Naive thymus-derived CD8-positive, alpha-beta T cell (primary cell): ENCODE measurements around the gene OR10P1. TPM values are rescaled to one million over a fixed set of nuclear protein-coding genes. Genes with fewer than 3 reads are reported as not detected.

Source experiments
- ATAC-seq, 2 donors: fragments of 150-1000 bp; cut with Tn5 transposase in 1 of 2; sonication (Bioruptor Pico), chemical (Tn5 transposase) in 1 of 2; 1 replicate in 1 of 2; 2 replicates in 1 of 2; pipeline ENCODE4 v1.10.0; 2021; ENCODE audit warnings: mild to moderate bottlenecking in 2 of 2, moderate library complexity in 2 of 2
- POLR2A ChIA-PET: fragments of 350-600 bp; sonication (Branson Sonifier 250); formaldehyde crosslinking; loops from one replicate; lab custom pipeline; 2021; ENCODE audit warnings: antibody characterized with exemption; lab: Charles Lee
- DNase-seq, 10 donors: peaks; one replicate each; pipeline versions ENCODE4 v3.0.0 to v3.0.0-alpha.2; 2020 to 2022
- H3K27ac Mint-ChIP-seq, 10 donors: one replicate each; pipeline ENCODE4 v1.8.0; 2020 to 2022; ENCODE audit warnings: mild to moderate bottlenecking in 10 of 10, mixed read lengths in 10 of 10, moderate library complexity in 4 of 10, inconsistent platforms in 1 of 10
- H3K27me3 Mint-ChIP-seq, 5 donors: one replicate each; pipeline ENCODE4 v1.8.0; 2021 to 2022; ENCODE audit warnings: mixed read lengths in 5 of 5
- H3K36me3 Mint-ChIP-seq, 3 donors: one replicate each; pipeline ENCODE4 v1.8.0; 2020 to 2022; ENCODE audit warnings: mixed read lengths in 3 of 3, mild to moderate bottlenecking in 2 of 3, inconsistent platforms in 1 of 3
- H3K4me1 Mint-ChIP-seq, 4 donors: one replicate each; pipeline ENCODE4 v1.8.0; 2021 to 2022; ENCODE audit warnings: mixed read lengths in 4 of 4
- H3K4me3 Mint-ChIP-seq, 10 donors: one replicate each; pipeline ENCODE4 v1.8.0; 2020 to 2022; ENCODE audit warnings: mild to moderate bottlenecking in 10 of 10, mixed read lengths in 10 of 10, moderate library complexity in 6 of 10, inconsistent platforms in 1 of 10
- H3K9me3 Mint-ChIP-seq, 9 donors: one replicate each; pipeline ENCODE4 v1.8.0; 2020 to 2022; ENCODE audit warnings: mixed read lengths in 9 of 9, mild to moderate bottlenecking in 3 of 9, inconsistent platforms in 1 of 9, moderate library complexity in 1 of 9
- polyA plus RNA-seq, 3 donors: library from polyadenylated mRNA; unstranded; fragments of 300-500 nt; fragmentation: Illumina TruSeq; gene quantifications; one replicate each; pipeline ENCODE4 v1.2.3, GENCODE V29; 2021
- total RNA-seq, 8 experiments: library from RNA in 2 of 8; stranded (reverse) in 2 of 8; gene quantifications; one replicate each; pipeline ENCODE4 v1.2.3 and lab custom pipeline; 2021 to 2026

The OR10P1 gene
- total and polyA plus RNA-seq, 5 experiments from 2014 or later, result not detected

DNA sequence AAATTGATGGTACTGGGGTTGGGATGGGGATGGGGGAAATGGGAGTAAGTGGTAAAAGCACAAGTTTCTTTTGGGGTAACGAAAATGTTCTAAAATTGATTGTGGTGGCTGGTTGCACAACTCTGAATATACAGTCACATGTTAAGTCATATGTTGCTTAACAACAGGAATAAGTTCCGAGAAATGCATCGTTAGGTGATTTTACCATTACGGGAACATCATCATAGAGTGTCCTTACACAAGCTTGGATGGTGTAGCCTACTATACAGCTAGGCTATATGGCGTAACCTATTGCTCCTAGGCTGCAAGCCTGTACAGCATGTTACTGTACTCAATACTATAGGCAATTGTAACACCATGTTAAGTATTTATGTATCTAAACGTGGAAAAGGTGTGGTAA lies 40.0 kb downstream of the OR10P1 start:
- POLR2A ChIA-PET, result no interaction called here
- peaks cover 14 to 32% (median 20%) of the 10 kb centered on the region in 5 donors for H3K27me3 Mint-ChIP-seq
- peaks cover 8 to 25% (median 10%) of the 10 kb centered on the region in 4 donors for H3K4me1 Mint-ChIP-seq
- H3K27ac Mint-ChIP-seq, result no peak overlapping the region
- H3K4me3 Mint-ChIP-seq, result no peak overlapping the region
- ATAC-seq, result no peak
- no peaks in the 10 kb centered on the region for H3K36me3 Mint-ChIP-seq
- DNase-seq, result no peak
- no peaks in the 10 kb centered on the region for H3K9me3 Mint-ChIP-seq

DNA sequence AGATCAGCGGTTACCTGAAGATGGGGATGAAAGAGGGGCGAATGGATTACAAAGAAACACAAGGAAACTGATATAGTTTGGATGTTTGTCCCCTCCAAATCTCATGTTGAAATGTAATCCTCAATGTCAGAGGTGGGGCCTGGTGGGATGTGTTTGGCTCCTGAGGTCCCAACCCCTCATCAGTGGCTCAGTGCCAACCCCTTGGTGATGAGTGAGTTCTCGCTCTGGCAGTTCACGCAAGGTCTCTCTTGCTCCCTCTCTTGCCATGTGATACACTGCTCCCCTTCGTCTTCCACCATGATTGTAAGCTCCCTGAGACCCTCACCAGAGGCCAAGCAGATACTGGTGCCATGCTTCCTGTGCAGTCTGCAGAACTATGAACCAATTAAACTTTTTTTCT lies 43.0 kb downstream of the OR10P1 start:
- peaks cover 9 to 31% (median 13%) of the 10 kb centered on the region in 4 donors for H3K4me1 Mint-ChIP-seq
- H3K36me3 Mint-ChIP-seq, result no peaks in the 10 kb centered on the region
- H3K27me3 Mint-ChIP-seq, result peaks cover 9 to 26% (median 22%) of the 10 kb centered on the region in 5 donors
- POLR2A ChIA-PET, result no interaction called here
- no peak for ATAC-seq
- DNase-seq, result no peak
- H3K9me3 Mint-ChIP-seq, result no peaks in the 10 kb centered on the region
- H3K27ac Mint-ChIP-seq, result no peak overlapping the region
- no peak overlapping the region for H3K4me3 Mint-ChIP-seq

DNA sequence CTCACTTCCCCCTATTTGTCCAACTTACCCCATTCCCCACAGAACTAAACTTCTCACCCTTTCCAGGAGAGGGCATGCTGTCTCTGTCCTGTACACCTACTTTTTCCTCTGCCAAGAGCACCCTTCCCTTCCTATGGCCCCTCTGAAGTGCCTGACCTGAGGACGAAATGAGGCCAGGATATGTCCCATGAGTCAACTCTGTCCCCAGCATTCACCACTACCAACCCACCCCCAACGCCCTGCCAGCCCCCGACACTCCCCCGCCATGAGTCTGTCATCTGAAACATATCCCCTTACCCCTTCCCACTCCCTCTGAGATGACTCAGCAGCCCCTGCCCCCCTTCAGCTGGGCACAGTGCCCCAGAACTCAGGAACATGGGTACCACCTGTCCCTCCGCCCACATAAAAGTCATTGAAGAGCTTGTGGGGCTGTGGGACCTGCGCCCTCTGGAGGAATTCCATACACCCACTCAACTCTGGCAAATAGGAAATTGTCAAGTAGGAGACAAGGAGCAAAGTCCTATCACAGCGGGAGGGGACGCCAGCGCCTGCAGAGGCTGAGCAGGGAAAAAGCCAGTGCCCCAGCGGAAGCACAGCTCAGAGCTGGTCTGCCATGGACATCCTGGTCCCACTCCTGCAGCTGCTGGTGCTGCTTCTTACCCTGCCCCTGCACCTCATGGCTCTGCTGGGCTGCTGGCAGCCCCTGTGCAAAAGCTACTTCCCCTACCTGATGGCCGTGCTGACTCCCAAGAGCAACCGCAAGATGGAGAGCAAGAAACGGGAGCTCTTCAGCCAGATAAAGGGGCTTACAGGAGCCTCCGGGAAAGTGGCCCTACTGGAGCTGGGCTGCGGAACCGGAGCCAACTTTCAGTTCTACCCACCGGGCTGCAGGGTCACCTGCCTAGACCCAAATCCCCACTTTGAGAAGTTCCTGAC lies 44.7 kb downstream of the OR10P1 start:
- H3K27ac Mint-ChIP-seq, result peak overlapping the region in 1 of 10 donors; percentile 26
- no peaks in the 10 kb centered on the region for H3K36me3 Mint-ChIP-seq
- peaks cover 13 to 28% (median 15%) of the 10 kb centered on the region in 4 donors for H3K4me1 Mint-ChIP-seq
- no peaks in the 10 kb centered on the region for H3K9me3 Mint-ChIP-seq
- no peak for DNase-seq
- POLR2A ChIA-PET, result no interaction called here
- H3K4me3 Mint-ChIP-seq, result peak overlapping the region in 7 of 10 donors; percentile 18 to 68 (median 39)
- peak in 1 of 2 donors; percentile 45 for ATAC-seq
- H3K27me3 Mint-ChIP-seq, result peaks cover 7 to 22% (median 15%) of the 10 kb centered on the region in 5 donors

DNA sequence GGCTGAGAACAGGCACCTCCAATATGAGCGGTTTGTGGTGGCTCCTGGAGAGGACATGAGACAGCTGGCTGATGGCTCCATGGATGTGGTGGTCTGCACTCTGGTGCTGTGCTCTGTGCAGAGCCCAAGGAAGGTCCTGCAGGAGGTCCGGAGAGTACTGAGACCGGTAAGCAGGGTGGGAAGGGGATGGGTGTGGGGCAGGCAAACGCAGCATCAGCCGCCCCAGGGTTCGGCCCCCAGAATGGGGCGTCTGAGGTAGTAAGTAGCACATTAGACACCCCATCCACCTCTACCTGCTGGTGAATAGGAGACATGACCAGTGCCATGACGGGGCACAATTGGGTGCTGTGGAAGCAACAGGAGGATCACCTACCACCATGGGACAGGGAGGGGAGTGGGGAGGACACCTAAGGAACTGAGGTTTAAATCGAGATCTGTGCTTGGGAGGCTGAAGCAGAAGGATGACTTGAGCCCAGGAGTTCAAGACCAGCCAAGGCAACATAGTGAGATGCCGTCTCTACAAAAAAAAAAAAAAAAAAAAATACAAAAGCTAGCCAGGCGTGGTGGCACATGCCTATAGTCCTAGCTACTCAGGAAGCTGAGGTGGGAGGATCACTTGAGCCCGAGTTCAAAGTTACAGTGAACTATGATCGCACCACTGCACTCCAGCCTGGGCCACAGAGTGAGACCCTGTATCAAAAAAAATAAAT lies 45.5 kb downstream of the OR10P1 start:
- Mint-ChIP-seq H3K27ac (peak overlapping the region in 1 of 10 donors; percentile 1), H3K4me3 (peak overlapping the region in 1 of 10 donors; percentile 68), H3K27me3 (peaks cover 7 to 22% (median 15%) of the 10 kb centered on the region in 5 donors), H3K9me3 (no peaks in the 10 kb centered on the region), H3K36me3 (no peaks in the 10 kb centered on the region), H3K4me1 (peaks cover 16 to 33% (median 21%) of the 10 kb centered on the region in 4 donors)
- POLR2A ChIA-PET, result no interaction called here
- ATAC-seq (no peak), DNase-seq (no peak)

DNA sequence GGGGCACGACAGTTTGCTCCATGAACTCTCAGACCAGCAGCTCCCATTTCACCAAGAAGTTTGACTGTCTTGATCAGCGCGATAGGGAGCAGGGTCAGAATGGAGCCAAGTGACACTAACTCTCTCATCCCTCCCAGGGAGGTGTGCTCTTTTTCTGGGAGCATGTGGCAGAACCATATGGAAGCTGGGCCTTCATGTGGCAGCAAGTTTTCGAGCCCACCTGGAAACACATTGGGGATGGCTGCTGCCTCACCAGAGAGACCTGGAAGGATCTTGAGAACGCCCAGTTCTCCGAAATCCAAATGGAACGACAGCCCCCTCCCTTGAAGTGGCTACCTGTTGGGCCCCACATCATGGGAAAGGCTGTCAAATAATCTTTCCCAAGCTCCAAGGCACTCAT lies 47.0 kb downstream of the OR10P1 start:
- Mint-ChIP-seq H3K4me1 (peaks cover 19 to 39% (median 28%) of the 10 kb centered on the region in 4 donors), H3K27ac (peak overlapping the region in 1 of 10 donors; percentile 57), H3K4me3 (no peak overlapping the region), H3K27me3 (peaks cover 7 to 21% (median 15%) of the 10 kb centered on the region in 5 donors), H3K36me3 (no peaks in the 10 kb centered on the region), H3K9me3 (no peaks in the 10 kb centered on the region)
- POLR2A ChIA-PET, result interaction anchor here (0.7 kb wide), 1 partner anchor 32 kb away, joined by 3 read pairs; the partner anchor contains the start of gene BLOC1S1
- DNase-seq (no peak), ATAC-seq (no peak)

DNA sequence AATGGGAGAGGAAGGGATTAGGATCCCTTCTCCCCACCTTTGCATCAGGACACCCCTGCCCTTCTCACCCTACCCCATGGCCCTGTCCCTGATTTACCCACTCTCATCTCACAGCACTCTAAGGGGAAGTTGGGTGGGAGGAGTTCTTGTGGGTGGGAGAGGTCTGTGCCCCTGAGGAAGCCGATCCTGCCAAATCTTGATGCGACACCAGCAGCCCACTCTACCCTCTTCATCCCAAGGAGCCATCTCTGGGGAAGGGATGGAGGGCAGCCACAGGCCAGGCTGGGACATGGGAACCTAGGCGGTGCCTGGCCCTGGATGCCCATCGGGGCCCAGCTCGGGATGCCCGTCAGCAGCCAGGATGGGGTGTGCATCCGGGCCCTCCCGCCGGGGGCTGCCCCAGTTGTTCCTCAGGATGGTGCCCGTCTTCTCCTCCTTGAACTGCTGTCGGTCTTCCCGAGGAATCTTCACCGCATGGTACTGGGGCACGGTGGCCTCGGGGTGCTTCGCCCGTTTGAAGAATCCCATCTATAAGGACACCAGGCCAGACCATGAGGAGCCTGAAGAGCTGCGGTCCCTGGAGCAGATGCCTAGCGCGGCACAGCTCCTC lies 48.2 kb downstream of the OR10P1 start:
- H3K27me3 Mint-ChIP-seq, result peaks cover 4 to 19% (median 13%) of the 10 kb centered on the region in 5 donors
- no peak for DNase-seq
- ATAC-seq, result no peak
- H3K4me3 Mint-ChIP-seq, result no peak overlapping the region
- no peaks in the 10 kb centered on the region for H3K9me3 Mint-ChIP-seq
- POLR2A ChIA-PET, result interaction anchor here (0.6 kb wide), 1 partner anchor 1419 kb away, joined by 3 read pairs; no protein-coding TSS in a partner anchor
- H3K4me1 Mint-ChIP-seq, result peaks cover 19 to 39% (median 29%) of the 10 kb centered on the region in 4 donors
- H3K27ac Mint-ChIP-seq, result peak overlapping the region in 1 of 10 donors; percentile 48
- H3K36me3 Mint-ChIP-seq, result no peaks in the 10 kb centered on the region

DNA sequence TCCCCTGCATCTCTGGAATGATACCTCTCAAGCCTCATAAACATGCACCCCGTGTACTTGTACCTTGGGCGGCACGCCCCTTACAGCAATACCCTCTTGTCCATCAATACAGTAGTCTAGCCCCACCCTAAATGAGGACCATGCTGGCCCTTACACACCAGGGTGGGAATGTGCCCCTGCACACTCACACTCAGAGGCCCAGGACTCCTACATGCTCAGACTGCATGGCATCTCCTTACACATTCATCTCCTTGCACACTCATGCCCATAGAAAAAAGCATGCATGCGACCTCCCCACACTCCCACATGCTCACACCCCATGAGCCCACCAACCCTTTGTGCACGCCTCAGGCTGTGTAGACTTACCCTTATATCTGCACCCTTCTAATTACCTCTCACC lies 49.0 kb downstream of the OR10P1 start:
- DNase-seq (no peak), ATAC-seq (no peak)
- Mint-ChIP-seq H3K4me3 (no peak overlapping the region), H3K27me3 (peaks cover 1 to 18% (median 10%) of the 10 kb centered on the region in 5 donors), H3K9me3 (no peaks in the 10 kb centered on the region), H3K36me3 (no peaks in the 10 kb centered on the region), H3K27ac (peak overlapping the region in 1 of 10 donors; percentile 1), H3K4me1 (peaks cover 19 to 39% (median 29%) of the 10 kb centered on the region in 4 donors)
- POLR2A ChIA-PET, result no interaction called here

DNA sequence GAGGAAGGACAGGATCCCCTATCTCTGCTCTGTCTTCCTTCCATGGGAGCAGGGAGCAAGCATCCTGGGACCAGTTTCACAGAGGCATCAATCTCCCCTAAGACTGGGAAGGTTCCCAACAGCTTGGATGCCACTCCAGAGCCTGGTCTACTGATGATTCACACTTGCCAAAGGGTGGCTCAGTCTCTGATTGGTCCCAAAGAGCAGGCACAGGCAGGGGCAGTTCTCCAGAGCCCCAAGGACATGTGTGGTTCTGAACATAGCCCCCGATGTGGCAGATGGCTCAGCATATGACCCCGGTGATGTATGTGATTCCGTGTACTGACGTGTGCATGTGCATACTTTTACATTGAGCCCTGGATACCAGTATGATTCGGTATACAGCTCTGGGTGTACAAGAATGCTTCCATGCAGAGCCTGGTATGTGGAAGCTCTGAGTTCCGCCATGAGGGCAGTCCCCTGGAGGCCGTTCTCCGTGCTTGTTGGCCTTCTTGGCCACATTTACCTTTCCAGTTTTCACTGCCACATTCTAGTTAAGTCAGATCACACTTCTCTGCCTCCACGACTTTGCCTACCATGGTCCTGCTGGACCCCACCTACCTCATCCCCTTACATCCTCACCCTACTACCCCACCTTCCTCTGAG lies 49.8 kb downstream of the OR10P1 start:
- H3K27me3 Mint-ChIP-seq, result peaks cover 0 to 10% (median 2%) of the 10 kb centered on the region in 5 donors

More for the DNA sequence above, 49.8 kb downstream of the OR10P1 start:
- Mint-ChIP-seq H3K4me1 (peaks cover 15 to 32% (median 21%) of the 10 kb centered on the region in 4 donors), H3K27ac (peak overlapping the region in 3 of 10 donors; percentile 52 to 81 (median 66)), H3K36me3 (no peaks in the 10 kb centered on the region), H3K4me3 (peak overlapping the region in 1 of 10 donors; percentile 62), H3K9me3 (no peaks in the 10 kb centered on the region)
- POLR2A ChIA-PET, result no interaction called here
- DNase-seq (no peak), ATAC-seq (no peak)

Other genes with a start within 250 kb of the OR10P1 start
- gene OR6C65, start 236.4 kb upstream of the OR10P1 start, total RNA-seq, result not detected
- gene OR6C65, start 236.4 kb upstream of the OR10P1 start, polyA plus RNA-seq, result not detected
- gene OR6C76, start 210.6 kb upstream of the OR10P1 start, total RNA-seq, result not detected
- gene OR6C76, start 210.6 kb upstream of the OR10P1 start, polyA plus RNA-seq, result not detected
- gene OR6C2, start 192.8 kb upstream of the OR10P1 start, total RNA-seq, result not detected
- gene OR6C2, start 192.8 kb upstream of the OR10P1 start, polyA plus RNA-seq, result not detected
- gene OR6C70, start 166.8 kb upstream of the OR10P1 start, total RNA-seq, result not detected
- gene OR6C70, start 166.8 kb upstream of the OR10P1 start, polyA plus RNA-seq, result not detected
- gene OR6C68, start 144.5 kb upstream of the OR10P1 start, total RNA-seq, result not detected
- gene OR6C68, start 144.5 kb upstream of the OR10P1 start, polyA plus RNA-seq, result not detected
- gene OR6C4, start 87.3 kb upstream of the OR10P1 start, total RNA-seq, result not detected
- gene OR6C4, start 87.3 kb upstream of the OR10P1 start, polyA plus RNA-seq, result not detected
- not detected for gene OR2AP1, start 64.4 kb upstream of the OR10P1 start, total RNA-seq
- not detected for gene OR2AP1, start 64.4 kb upstream of the OR10P1 start, polyA plus RNA-seq
- 1 to 10 TPM; 5.2 to 7.0 TPM for gene ITGA7, start 71.0 kb downstream of the OR10P1 start, total RNA-seq
- gene ITGA7, start 71.0 kb downstream of the OR10P1 start, polyA plus RNA-seq, result 1 to 10 TPM in 2 of 3 donors, not detected in 1; 1.5 to 1.7 TPM
- gene BLOC1S1, start 79.2 kb downstream of the OR10P1 start, total RNA-seq, result 10 to 100 TPM; 62.9 to 65.7 TPM
- gene BLOC1S1, start 79.2 kb downstream of the OR10P1 start, polyA plus RNA-seq, result 100 to 1,000 TPM in 2 of 3 donors, 10 to 100 TPM in 1; 84.3 to 133 (median 117) TPM
- gene RDH5, start 83.5 kb downstream of the OR10P1 start, total RNA-seq, result 10 to 100 TPM; 28.8 to 30.4 TPM
- gene RDH5, start 83.5 kb downstream of the OR10P1 start, polyA plus RNA-seq, result 1 to 10 TPM in 2 of 3 donors, not detected in 1; 1.0 to 1.4 TPM
- 10 to 100 TPM; 41.0 to 46.5 TPM for gene CD63, start 92.1 kb downstream of the OR10P1 start, total RNA-seq
- gene CD63, start 92.1 kb downstream of the OR10P1 start, polyA plus RNA-seq, result 100 to 1,000 TPM; 119 to 412 (median 135) TPM
- gene GDF11, start 106.2 kb downstream of the OR10P1 start, total RNA-seq, result 1 to 10 TPM; 5.8 to 7.7 TPM
- 1 to 10 TPM in 1 of 3 donors, under 1 TPM in 2; 0.82 to 1.5 (median 0.99) TPM for gene GDF11, start 106.2 kb downstream of the OR10P1 start, polyA plus RNA-seq
- gene SARNP, start 180.8 kb downstream of the OR10P1 start, total RNA-seq, result 10 to 100 TPM; 43.6 to 43.9 TPM
- gene SARNP, start 180.8 kb downstream of the OR10P1 start, polyA plus RNA-seq, result 100 to 1,000 TPM in 1 of 3 donors, 10 to 100 TPM in 2; 93.6 to 104 (median 94.0) TPM
- 10 to 100 TPM; 43.2 to 46.8 TPM for gene ORMDL2, start 181.1 kb downstream of the OR10P1 start, total RNA-seq
- gene ORMDL2, start 181.1 kb downstream of the OR10P1 start, polyA plus RNA-seq, result 10 to 100 TPM; 71.6 to 92.5 (median 90.3) TPM
- gene DNAJC14, start 192.7 kb downstream of the OR10P1 start, total RNA-seq, result 10 to 100 TPM; 34.7 to 35.0 TPM
- gene DNAJC14, start 192.7 kb downstream of the OR10P1 start, polyA plus RNA-seq, result 10 to 100 TPM; 31.0 to 39.6 (median 35.5) TPM
- gene MMP19, start 206.0 kb downstream of the OR10P1 start, total RNA-seq, result under 1 TPM in 1 of 2 experiments, not detected in 1; 0.55 TPM
- not detected for gene MMP19, start 206.0 kb downstream of the OR10P1 start, polyA plus RNA-seq